Epithelial cell of prostate (primary cell): ENCODE results near the gene NXN.
"Not testable (repeated sequence)": the region's sequence is repeated elsewhere in the genome, so short reads cannot be mapped to it uniquely, and the experiment has no call there.

Experiments
- DNase-seq: peaks from one replicate; pipeline ENCODE4 v3.0.0-alpha.2; 2011; ENCODE audit warnings: low read depth, low spot score
- H3K27ac ChIP-seq: fragments of 450-650 bp; 2 replicates; pipeline ENCODE4 v1.5.1; 2017; ENCODE audit warnings: mild to moderate bottlenecking

NXN gene

DNA sequence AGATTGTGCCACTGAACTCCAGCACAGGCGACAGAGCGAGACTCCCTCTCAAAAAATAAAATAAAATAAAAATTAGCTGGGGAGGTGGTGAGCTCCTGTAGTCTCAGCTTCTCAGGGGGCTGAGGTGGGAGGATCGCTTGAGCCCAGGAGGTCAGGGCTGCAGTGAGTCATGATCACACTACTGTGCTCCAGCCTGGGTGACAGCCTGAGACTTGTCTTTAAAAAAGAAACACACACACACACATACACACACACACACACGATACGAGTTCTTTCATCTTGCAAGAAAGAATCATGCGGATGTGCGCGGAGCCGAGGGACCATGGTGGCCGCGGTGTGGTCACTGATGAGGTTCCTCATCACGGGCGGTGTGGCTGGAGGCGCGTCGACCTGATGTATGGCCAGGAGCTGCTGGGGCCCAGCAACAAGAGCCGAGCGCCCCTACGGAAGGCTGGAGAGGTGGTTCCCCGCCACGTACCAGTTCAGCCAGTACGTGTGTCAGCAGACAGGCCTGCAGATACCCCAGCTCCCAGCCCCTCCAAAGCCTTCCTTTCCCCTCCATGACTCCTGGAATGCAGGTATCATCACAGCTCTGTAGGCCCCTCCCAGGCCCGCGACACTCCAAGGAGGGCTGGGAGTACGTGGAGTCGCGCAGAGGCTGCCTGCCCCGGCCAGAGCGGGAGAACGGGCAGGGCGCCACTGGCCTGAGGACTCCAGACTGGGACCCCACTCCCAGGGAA is 20.7 kb downstream of the NXN start:
- H3K27ac ChIP-seq, result no peak overlapping the region

GRCh38 chr17:957856-958421 is 21.6 kb downstream of the NXN start:
- no peak overlapping the region for H3K27ac ChIP-seq
- no peak for DNase-seq

More for the DNA sequence above, 20.7 kb downstream of the NXN start:
- no peak for DNase-seq

- DNase-seq, result no peak
- peak overlapping the region; percentile 37 for H3K27ac ChIP-seq
Measured at GRCh38 chr17:956905-957304, 22.7 kb downstream of the NXN start.

GRCh38 chr17:954431-955164 is 25.0 kb downstream of the NXN start:
- no peak for DNase-seq
- peak overlapping the region; percentile 22 for H3K27ac ChIP-seq

DNA sequence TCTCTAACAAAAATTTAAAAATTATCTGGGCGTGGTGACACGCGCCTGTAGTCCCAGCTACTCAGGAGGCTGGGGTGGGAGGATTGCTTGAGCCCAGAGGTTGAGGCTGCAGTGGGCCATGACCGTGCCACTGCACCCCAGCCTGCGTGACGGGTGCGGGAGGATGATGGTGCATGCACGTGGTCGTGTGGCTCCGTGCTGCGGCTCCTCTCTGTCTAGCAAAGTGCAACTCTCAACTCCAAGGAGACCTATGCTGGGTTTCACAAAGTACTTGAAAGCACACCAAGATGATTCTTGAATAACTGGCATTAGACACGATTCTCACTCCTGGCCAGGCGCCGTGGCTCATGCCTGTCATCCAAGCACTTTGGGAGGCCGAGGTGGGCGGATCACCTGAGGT is 25.8 kb downstream of the NXN start:
- no peak for DNase-seq
- no peak overlapping the region for H3K27ac ChIP-seq

GRCh38 chr17:952592-952991 is 27.0 kb downstream of the NXN start:
- not testable (repeated sequence) for H3K27ac ChIP-seq, DNase-seq

DNA sequence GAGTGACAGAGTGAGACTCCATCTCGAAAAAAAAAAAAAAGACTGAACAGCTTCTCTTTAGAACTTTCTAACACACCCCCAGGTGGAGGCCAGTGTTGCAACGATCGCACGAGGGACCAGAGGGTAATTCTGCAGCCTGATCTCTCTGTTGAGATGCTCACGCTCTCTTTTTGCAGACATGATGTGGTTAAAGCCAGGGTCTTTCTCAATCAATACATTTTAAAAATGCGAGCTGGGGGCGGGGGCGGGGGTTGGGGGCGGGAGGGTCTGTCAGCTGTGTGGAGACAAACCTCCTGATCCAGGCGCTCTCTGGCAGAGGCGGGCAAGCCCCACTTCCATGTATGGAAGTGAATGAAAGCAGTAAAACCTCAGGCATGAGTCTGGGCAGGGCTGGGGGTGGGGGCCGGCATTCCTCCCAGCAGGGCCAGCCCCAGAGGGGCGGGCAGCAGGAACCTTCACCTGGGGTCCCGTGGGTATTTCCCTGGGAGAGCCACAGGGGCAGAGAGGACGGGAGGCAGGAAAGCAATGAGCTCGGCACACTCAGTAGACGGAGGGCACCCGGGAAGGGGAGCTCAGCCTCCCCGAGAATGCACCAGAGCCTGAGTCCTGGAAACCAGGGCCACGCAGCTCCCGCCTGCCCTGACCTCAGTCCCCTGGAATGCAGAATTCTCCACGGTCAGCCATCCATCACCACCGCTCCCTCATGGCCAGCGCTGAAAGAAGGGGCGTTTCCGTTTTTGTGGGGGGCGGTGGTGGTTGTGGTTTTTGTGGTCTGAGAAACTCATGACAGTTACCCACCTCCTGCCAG is 28.0 kb downstream of the NXN start:
- peak overlapping the region; percentile 69 for H3K27ac ChIP-seq
- DNase-seq, result no peak

GRCh38 chr17:949623-950303 is 29.8 kb downstream of the NXN start:
- no peak overlapping the region for H3K27ac ChIP-seq
- DNase-seq, result no peak

GRCh38 chr17:948284-948852 is 31.2 kb downstream of the NXN start:
- peak overlapping the region; percentile 23 for H3K27ac ChIP-seq
- no peak for DNase-seq

DNA sequence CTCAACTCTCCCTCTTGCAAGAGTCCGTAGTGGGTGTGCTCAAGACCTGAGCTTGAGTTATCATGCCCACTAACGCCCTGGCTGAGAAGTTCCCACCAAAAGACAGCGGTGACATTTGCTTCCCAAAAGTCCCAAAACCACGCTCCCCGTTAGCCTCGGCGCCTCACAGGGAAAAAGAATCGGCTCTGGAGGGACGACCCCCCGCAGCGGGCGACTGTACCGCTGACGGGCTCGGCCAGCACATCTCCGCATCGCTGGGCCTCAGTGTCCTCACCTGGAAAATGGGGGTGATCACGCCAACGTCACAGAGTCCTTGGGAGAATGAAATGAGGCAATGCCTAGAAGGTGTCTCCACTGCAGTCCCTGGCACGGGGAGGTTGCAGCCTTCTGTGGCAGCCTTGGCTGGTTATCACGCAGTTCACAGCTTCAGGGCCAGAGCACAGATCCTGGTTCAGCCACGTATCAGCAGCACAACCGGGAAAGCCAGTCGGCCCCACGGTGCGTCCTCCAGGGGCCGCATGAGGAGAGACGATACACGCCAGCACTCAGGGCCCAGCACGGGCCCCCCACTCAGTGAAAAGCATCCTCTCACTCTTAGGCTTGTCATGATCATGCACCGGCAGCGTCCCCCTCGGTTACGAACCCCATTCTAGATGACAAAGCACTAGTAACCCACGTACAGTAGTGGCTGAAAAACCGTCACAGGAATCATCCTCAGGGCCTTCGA is 32.9 kb downstream of the NXN start:
- DNase-seq, result no peak
- no peak overlapping the region for H3K27ac ChIP-seq

DNA sequence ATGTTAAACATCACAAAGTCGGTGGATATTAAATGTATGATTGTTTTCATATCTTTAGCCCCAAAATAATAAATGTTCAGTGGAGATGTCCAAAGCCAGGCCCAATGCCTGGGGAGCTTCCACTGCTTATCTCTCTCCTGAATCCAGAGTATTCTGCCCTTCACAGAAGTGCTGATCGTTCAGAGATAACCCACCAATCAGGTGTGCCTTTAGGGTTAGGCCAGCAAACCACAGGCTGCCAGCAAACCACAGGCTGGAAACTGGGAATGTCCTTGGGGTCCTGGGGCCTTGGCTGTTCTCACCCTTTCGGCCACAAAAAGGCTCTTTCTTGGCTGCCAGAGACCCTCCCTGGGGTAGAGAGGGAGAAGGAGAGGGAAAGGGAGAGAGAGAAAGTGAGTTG is 33.9 kb downstream of the NXN start:
- no peak overlapping the region for H3K27ac ChIP-seq
- no peak for DNase-seq

- DNase-seq, result no peak
- no peak overlapping the region for H3K27ac ChIP-seq
Measured at GRCh38 chr17:944266-944826, 35.2 kb downstream of the NXN start.

DNA sequence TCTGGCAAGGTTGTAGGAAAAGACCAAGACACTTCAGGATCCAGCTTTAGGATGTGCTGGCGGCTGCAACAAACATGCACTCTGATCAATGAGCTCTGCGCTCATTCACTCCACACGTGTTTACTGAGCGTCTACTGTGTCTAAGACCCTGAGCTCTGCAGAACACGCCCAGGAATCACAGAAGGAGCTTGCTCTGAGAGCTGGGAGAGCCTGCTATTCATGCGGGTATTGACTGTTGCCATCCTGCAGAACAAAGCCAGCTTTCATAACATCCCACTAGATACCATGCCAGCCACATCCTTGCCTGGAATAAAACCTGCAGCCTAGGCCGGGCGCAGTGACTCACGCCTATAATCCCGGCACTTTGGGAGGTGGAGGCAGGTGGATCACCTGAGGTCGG is 44.1 kb downstream of the NXN start:
- DNase-seq, result no peak
- H3K27ac ChIP-seq, result peak overlapping the region; percentile 4

- H3K27ac ChIP-seq, result peak overlapping the region; percentile 79
- DNase-seq, result no peak
Measured at GRCh38 chr17:933312-934073, 46.1 kb downstream of the NXN start.

DNA sequence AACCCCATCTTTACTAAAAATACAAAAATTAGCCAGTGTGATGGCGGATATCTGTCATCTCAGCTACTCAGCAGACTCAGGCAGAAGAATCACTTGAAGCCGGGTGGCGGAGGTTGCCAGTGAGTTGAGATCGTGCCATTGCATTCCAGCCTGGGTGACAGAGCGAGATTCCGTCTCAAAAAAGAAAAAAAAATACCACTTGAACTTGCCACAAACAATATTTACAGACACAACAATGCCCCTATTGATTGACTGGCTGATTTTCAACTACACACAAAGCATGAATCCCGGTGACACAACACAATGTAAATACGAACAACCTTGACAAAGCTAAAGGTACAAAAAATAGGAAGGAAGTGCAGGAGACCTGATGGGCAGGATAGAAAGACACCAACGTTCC is 49.3 kb downstream of the NXN start:
- no peak for DNase-seq
- H3K27ac ChIP-seq, result peak overlapping the region; percentile 15

GRCh38 chr17:929586-929985 is 50.0 kb downstream of the NXN start:
- DNase-seq, result no peak
- peak overlapping the region; percentile 95 for H3K27ac ChIP-seq

- H3K27ac ChIP-seq, result peak overlapping the region; percentile 95
- DNase-seq, result no peak
Measured at GRCh38 chr17:927611-928461, 51.7 kb downstream of the NXN start.
